RWPE2 (cell line): ENCODE results near the gene PMPCA.
A peak's percentile ranks its signal among the peaks of the same experiment; 100 is the strongest.

Source experiments
- ATAC-seq: fragments of 200-7000 bp; cut with Tn5 transposase; 3 replicates; pipeline ENCODE4 v1.9.1; 2021; ENCODE audit warnings: low read depth
- DNase-seq: peaks from one replicate; pipeline ENCODE4 v3.0.0-alpha.2; 2020; ENCODE audit warnings: low spot score
- H3K27ac ChIP-seq: fragments of 450-650 bp; 2 replicates; pipeline ENCODE4 v1.5.1; 2017; ENCODE audit warnings: mild to moderate bottlenecking; ENCODE audit not compliant: poor library complexity, severe bottlenecking
- H3K27me3 ChIP-seq: fragments of 250-450 bp; sonication (Bioruptor Pico); 2 replicates; pipeline ENCODE4 v1.5.1; 2021; ENCODE audit warnings: mild to moderate bottlenecking, moderate library complexity; ENCODE audit not compliant: insufficient read depth, poor library complexity, severe bottlenecking
- H3K36me3 ChIP-seq: fragments of 250-450 bp; sonication (Bioruptor Pico); 2 replicates; pipeline ENCODE4 v1.5.1; 2020; ENCODE audit warnings: low read depth, mild to moderate bottlenecking, moderate library complexity
- H3K4me1 ChIP-seq: fragments of 250-450 bp; sonication (Bioruptor Pico); 2 replicates; pipeline ENCODE4 v1.5.1; 2021; ENCODE audit warnings: mild to moderate bottlenecking, moderate library complexity; ENCODE audit not compliant: insufficient read depth, poor library complexity, severe bottlenecking
- H3K4me3 ChIP-seq: fragments of 250-450 bp; sonication (Bioruptor Pico); 2 replicates; pipeline ENCODE4 v1.5.1; 2021; ENCODE audit warnings: mild to moderate bottlenecking, moderate library complexity; ENCODE audit not compliant: severe bottlenecking
- H3K9me3 ChIP-seq: fragments of 250-450 bp; sonication (Bioruptor Pico); 2 replicates; pipeline ENCODE4 v1.5.1; 2021; ENCODE audit warnings: mild to moderate bottlenecking, moderate library complexity; ENCODE audit not compliant: severe bottlenecking
- CTCF ChIP-seq: fragments of 450-650 bp; IDR thresholded peaks from one replicate; pipeline ENCODE4 v1.5.1; 2017; ENCODE audit warnings: mild to moderate bottlenecking, moderate library complexity; ENCODE audit not compliant: poor library complexity, severe bottlenecking

Gene PMPCA

DNA sequence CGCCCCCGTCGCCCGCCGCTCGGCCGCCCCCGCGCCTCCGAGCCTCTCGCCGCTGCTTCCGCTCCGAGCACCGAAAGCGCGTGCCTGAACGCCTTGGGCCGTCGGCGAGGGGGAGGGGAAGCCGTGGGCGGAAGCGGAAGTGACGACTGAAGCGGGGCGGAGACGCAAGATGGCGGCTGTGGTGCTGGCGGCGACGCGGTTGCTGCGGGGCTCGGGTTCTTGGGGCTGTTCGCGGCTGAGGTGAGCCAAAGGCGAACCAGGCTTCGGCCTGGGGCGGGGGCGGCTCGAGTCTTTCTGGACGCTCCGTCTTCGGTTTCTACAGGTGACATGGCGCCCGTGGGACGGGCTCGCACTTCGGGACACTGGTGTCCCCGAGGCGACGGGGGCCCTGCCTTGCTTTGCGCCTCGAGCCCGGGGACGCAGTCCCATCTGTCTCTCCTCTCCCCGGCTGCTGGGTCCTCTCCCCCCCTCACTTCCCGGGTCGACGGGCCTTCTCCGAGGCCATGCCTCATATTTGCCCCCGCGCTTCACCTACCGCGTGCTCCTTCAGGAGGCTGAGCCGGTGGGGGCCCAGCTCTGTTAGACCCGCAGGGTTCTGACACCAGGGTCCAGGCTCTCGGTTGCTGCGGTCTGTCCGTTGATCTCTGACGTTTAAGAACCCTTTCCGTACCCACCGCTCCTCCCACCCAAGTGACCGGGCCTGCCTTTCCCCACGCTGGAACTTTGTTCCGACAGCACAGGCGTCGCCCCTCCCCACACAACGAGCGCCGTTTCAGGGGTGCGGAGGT, at the start of gene PMPCA, which contains the start of gene ENTR1:
Gene PMPCA (plus strand): TSS at position 159 of the 788 bp plus-strand sequence. CDS start 11 bp downstream, at position 170.
Gene ENTR1 (minus strand): TSS at position 115 of the 788 bp plus-strand sequence. CDS start 217 bp downstream, outside the sequence.
- Histone ChIP-seq H3K27me3 (no peaks in the 10 kb centered on the region), H3K4me3 (peak within 1 kb of the TSS; percentile 76), H3K4me1 (peaks cover 8% of the 10 kb centered on the region), H3K9me3 (no peaks in the 10 kb centered on the region), H3K27ac (peak within 1 kb of the TSS; percentile 66), H3K36me3 (peaks cover 72% of the 10 kb centered on the region)
- DNase-seq: peak; percentile 89
- ATAC-seq: peak; percentile 71
- no peak for TF ChIP-seq CTCF

DNA sequence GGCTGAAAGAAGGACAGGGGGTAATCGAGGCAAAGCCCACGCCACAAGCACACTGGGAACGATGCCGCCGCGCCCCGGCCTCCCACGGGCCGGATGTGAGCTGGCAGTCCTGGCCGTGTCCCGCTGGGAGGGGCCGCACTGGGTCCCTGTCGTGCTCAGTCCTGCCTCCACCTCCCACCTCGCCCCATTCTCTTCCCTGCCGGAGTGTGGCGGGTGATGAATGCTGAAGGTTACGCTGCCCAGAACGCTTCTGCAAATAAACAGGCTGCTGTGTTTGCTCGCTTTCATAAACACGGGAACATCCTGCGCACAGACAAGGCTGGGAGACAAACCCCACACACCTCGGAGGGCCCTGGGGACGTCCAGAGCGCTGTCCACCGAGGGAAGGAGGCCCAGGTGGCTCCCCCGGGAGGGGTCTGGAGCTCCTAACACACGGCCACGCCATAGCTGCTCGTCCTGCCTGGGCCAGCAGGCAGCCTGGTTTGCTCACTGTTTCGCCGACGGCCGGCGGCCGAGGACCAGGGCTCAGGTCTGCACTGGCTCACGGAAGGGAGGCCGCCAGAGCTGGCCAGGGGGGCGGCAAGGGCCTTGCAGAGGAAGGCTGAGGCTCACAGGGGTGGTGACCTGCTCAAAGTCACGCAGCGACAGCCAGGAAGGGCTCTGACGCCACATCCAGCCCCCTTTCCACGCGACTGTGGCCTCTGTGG, 49.3 kb upstream of the PMPCA start:
- no peak for DNase-seq
- TF ChIP-seq CTCF: no peak
- no peaks in the 10 kb centered on the region for H3K4me1 ChIP-seq

GRCh38 chr9:136361754-136362449, 48.6 kb upstream of the PMPCA start:
- no peak for TF ChIP-seq CTCF
- H3K27me3 ChIP-seq: no peaks in the 10 kb centered on the region
- DNase-seq (no peak), ATAC-seq (no peak)
- no peaks in the 10 kb centered on the region for H3K9me3 ChIP-seq
- no peak overlapping the region for H3K4me3 ChIP-seq
- H3K4me1 ChIP-seq: no peaks in the 10 kb centered on the region
- H3K27ac ChIP-seq: no peak overlapping the region
- H3K36me3 ChIP-seq: no peaks in the 10 kb centered on the region

More for the DNA sequence above, 49.3 kb upstream of the PMPCA start:
- no peak for ATAC-seq
- H3K27ac ChIP-seq: no peak overlapping the region
- no peaks in the 10 kb centered on the region for H3K36me3 ChIP-seq
- no peaks in the 10 kb centered on the region for H3K27me3 ChIP-seq
- no peaks in the 10 kb centered on the region for H3K9me3 ChIP-seq
- H3K4me3 ChIP-seq: no peak overlapping the region

DNA sequence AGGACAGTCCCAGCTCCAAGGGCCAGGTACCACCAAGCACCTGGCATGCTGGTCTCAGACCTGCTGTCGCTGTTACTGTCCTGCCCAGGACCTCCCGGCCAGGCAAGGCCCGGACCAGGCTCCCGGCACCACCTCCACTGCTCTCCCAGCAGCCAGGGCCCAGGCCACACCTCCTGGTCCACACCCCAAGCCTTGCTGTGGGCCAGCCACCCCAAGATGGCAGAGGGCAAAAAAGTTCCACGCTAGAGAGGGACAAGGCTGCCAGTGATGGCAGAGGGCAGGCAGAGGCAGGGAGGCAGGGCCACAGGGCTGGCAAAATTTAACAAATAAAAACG, 48.0 kb upstream of the PMPCA start:
- Histone ChIP-seq H3K9me3 (no peaks in the 10 kb centered on the region), H3K27ac (no peak overlapping the region), H3K4me3 (no peak overlapping the region), H3K36me3 (no peaks in the 10 kb centered on the region), H3K27me3 (no peaks in the 10 kb centered on the region), H3K4me1 (no peaks in the 10 kb centered on the region)
- no peak for TF ChIP-seq CTCF
- ATAC-seq (no peak), DNase-seq (no peak)
